ENCODE results near the gene MAU2.

DNA sequence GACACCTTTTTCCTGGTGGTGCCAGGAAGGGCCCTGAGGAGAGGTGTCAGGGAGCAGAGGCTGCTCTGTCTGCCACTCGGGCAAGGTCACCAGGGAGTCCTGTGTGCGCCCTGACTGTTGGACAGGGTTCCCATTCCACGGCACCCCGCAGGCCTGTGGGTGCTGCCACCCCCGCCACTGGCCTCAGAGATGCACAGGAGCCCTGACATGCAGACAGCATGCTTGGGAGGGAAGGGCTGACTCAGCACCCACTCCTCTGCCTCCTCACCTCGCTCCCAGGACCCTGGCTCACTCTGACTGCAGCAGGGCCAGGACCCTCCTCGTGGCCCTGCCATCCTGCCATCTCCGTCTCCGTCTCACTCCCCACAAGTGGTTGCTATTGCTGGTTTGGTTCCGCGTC, 25.3 kb downstream of the MAU2 start:
- no peak for TF ChIP-seq CTCF (IDR thresholded peaks at IDR 0.05)
- no peak for TF ChIP-seq POLR2A (IDR thresholded peaks at IDR 0.05)
